Activated CD4-positive, alpha-beta T cell treated with anti-CD3 and anti-CD28 coated beads, Interleukin-2, amount 50 U/mL, for 24 hours (primary cell): ENCODE results near the gene NHLRC4.

Source experiments
- DNase-seq, 2 donors: peaks; one replicate each; pipeline ENCODE4 v3.0.0-alpha.2; 2020; ENCODE audit warnings: low read depth in 1 of 2, low spot score in 1 of 2

Gene NHLRC4

GRCh38 chr16:552171-552570 lies 14.6 kb upstream of the NHLRC4 start:
- DNase-seq: no peak

- no peak for DNase-seq
Observed at GRCh38 chr16:553601-554296, 13.1 kb upstream of the NHLRC4 start.

- no peak for DNase-seq
Observed at GRCh38 chr16:554297-554621, 12.5 kb upstream of the NHLRC4 start.

GRCh38 chr16:554640-555365 lies 12.0 kb upstream of the NHLRC4 start:
- no peak for DNase-seq

- DNase-seq: no peak
Observed at GRCh38 chr16:555528-556473, 11.0 kb upstream of the NHLRC4 start.

GRCh38 chr16:556474-557173 lies 10.2 kb upstream of the NHLRC4 start:
- no peak for DNase-seq

GRCh38 chr16:557463-558297 lies 9.1 kb upstream of the NHLRC4 start:
- DNase-seq: no peak

GRCh38 chr16:558298-559020 lies 8.3 kb upstream of the NHLRC4 start:
- no peak for DNase-seq

GRCh38 chr16:559021-559380 lies 7.8 kb upstream of the NHLRC4 start:
- DNase-seq: no peak

GRCh38 chr16:559411-560203 lies 7.2 kb upstream of the NHLRC4 start:
- no peak for DNase-seq

- no peak for DNase-seq
Observed at GRCh38 chr16:560204-560700, 6.6 kb upstream of the NHLRC4 start, which contains the start of gene PRR35. Gene PRR35, plus strand, starts transcription at chr16:560394. Its CDS starts 2,901 bp downstream, at chr16:563295.

- no peak for DNase-seq
Observed at GRCh38 chr16:560701-561412, 5.9 kb upstream of the NHLRC4 start.

- DNase-seq: no peak
Observed at GRCh38 chr16:561413-561794, 5.4 kb upstream of the NHLRC4 start.

- DNase-seq: no peak
Observed at GRCh38 chr16:561957-562938, 4.6 kb upstream of the NHLRC4 start.

GRCh38 chr16:563072-563644 lies 3.6 kb upstream of the NHLRC4 start:
- DNase-seq: no peak

GRCh38 chr16:564690-565418 lies 2.0 kb upstream of the NHLRC4 start:
- no peak for DNase-seq
